ENCODE data around the gene C5. TPM values are rescaled to one million over a fixed set of nuclear protein-coding genes. Genes with fewer than 3 reads are reported as not detected.
A peak's percentile ranks its signal among the peaks of the same experiment; 100 is the strongest.

The C5 gene
- total and polyA plus RNA-seq, 9 of the 15 experiments (the other 6 are each of a cell fraction or from before 2014, with no cell fraction given): 0.08 to 0.91 (median 0.42) TPM

DNA sequence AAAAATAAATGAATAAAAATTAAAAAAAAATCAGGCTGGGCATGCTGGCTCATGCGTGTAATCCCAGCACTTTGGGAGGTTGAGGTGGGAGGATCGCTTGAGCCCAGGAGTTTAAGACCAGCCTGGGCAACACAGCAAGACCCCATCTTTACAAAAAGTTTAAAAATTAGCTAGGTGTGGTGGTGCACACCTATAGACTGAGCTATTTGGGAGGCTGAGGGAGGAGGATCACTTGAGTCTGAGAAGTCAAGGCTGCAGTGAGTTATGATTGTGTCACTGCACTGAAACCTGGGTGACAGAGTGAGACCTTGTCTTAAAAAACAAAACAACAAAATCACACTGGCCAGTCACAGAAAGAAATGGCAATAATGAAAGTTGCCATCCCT is 21.3 kb upstream of the C5 start:
- Histone ChIP-seq H3K36me3 (ENCODE audit: control insufficient read depth, insufficient read depth, low read length) (no peaks in the 10 kb centered on the region), H2AFZ (ENCODE audit: low read depth, low read length) (peak overlapping the region; percentile 10; the same call in 1 of the 2 replicates), H3K27ac (ENCODE audit: extremely low read depth, low read depth, low read length) (no peak overlapping the region), H3K9me3 (replicated peaks; ENCODE audit: control insufficient read depth, insufficient read depth, low read depth, low read length) (no peaks in the 10 kb centered on the region), H4K20me1 (replicated peaks; ENCODE audit: control insufficient read depth, insufficient read depth, low read length) (no peaks in the 10 kb centered on the region), H3K27me3 (ENCODE audit: control insufficient read depth in 2 of 2, insufficient read depth in 2 of 2, low read length in 2 of 2) (no peaks in the 10 kb centered on the region), H3K4me3 (no peak overlapping the region), H3K9ac (ENCODE audit: insufficient read depth in 1 of 2, low read depth in 2 of 2, low read length in 2 of 2) (no peak overlapping the region), H3K4me1 (replicated peaks in 1 of 2; ENCODE audit: control insufficient read depth in 2 of 2, insufficient read depth in 2 of 2, low read length in 2 of 2) (peaks cover 7 to 20% of the 10 kb centered on the region in 2 experiments; a peak in 4 of 5 replicates), H3K9me1 (ENCODE audit: control insufficient read depth, insufficient read depth, low read length) (no peaks in the 10 kb centered on the region), H3K79me2 (ENCODE audit: control insufficient read depth, insufficient read depth, low read length) (peaks cover 13% of the 10 kb centered on the region), H3K4me2 (ENCODE audit: insufficient read depth, low read length) (no peak overlapping the region)
- FAIRE-seq: no peak
- no peak for TF ChIP-seq HNRNPL (IDR thresholded peaks at IDR 0.05; ENCODE audit: low read depth, low read length)
- TF ChIP-seq BCOR (IDR thresholded peaks at IDR 0.05): peak; percentile 64; the same call in 1 of the 2 replicates
- TF ChIP-seq ZNF121 (CRISPR knock-in tag; conservative IDR thresholded peaks at IDR 0.05): peak; percentile 58; the same call in 1 of the 2 replicates
- TF ChIP-seq, protein P1, sequence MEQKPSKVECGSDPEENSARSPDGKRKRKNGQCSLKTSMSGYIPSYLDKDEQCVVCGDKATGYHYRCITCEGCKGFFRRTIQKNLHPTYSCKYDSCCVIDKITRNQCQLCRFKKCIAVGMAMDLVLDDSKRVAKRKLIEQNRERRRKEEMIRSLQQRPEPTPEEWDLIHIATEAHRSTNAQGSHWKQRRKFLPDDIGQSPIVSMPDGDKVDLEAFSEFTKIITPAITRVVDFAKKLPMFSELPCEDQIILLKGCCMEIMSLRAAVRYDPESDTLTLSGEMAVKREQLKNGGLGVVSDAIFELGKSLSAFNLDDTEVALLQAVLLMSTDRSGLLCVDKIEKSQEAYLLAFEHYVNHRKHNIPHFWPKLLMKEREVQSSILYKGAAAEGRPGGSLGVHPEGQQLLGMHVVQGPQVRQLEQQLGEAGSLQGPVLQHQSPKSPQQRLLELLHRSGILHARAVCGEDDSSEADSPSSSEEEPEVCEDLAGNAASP (IDR thresholded peaks at IDR 0.05): no peak
- POLR2A ChIA-PET: interaction anchor here (1.0 kb wide), 1 partner anchor 12 kb away, joined by 3 read pairs; no protein-coding TSS in a partner anchor
- DNase-seq (ENCODE audit: extremely low read depth in 1 of 4, low spot score in 3 of 4): no peak
- intact Hi-C loops (cut with micrococcal nuclease): loop anchor here (10.0 kb wide), 1 partner anchor 197 kb away; the partner anchor contains the start of gene PHF19
- no peak for ATAC-seq
- 83% methylated on average over 2 of the region's 2 CpGs for WGBS (ENCODE audit: insufficient coverage, low coverage, missing lambda C conversion rate)
- BruUV-seq (replicated peaks): no TSS peak
- in situ Hi-C loops (cut with MboI): no loop called here
- CTCF ChIA-PET (ENCODE audit: low intra/inter-chr PET ratio): no interaction called here

DNA sequence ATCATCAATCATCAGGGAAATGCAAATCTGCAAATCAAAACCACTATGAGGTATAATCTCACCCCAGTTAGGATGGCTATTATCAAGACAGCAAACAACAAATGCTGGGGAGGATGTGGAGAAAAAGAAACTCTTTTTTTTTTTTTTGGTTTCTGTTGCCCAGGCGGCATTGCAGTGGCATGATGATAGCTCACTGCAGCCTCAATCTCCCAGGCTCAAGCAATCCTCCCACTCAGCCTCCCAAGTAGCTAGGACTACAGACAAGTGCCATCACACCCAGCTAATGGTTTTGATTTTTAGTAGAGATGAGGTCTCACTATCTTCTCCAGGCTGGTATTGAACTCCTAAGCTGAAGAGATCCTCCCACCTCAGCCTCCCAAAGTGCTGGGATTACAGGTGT is 19.3 kb upstream of the C5 start:
- TF ChIP-seq SMAD3 (CRISPR knock-in tag; conservative IDR thresholded peaks at IDR 0.05): no peak
- TF ChIP-seq PHF21A (IDR thresholded peaks at IDR 0.05; ENCODE audit: borderline replicate concordance, low read depth): no peak
- TF ChIP-seq RFX1 (IDR thresholded peaks at IDR 0.05): no peak
- TF ChIP-seq ZNF232 (CRISPR knock-in tag; IDR thresholded peaks at IDR 0.05): no peak
- no peak for TF ChIP-seq SMARCA5 (IDR thresholded peaks at IDR 0.05)
- no peak for TF ChIP-seq RB1 (IDR thresholded peaks at IDR 0.05; ENCODE audit: low read depth)
- TF ChIP-seq, protein P2, sequence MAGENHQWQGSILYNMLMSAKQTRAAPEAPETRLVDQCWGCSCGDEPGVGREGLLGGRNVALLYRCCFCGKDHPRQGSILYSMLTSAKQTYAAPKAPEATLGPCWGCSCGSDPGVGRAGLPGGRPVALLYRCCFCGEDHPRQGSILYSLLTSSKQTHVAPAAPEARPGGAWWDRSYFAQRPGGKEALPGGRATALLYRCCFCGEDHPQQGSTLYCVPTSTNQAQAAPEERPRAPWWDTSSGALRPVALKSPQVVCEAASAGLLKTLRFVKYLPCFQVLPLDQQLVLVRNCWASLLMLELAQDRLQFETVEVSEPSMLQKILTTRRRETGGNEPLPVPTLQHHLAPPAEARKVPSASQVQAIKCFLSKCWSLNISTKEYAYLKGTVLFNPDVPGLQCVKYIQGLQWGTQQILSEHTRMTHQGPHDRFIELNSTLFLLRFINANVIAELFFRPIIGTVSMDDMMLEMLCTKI (IDR thresholded peaks at IDR 0.05; ENCODE audit: partially characterized antibody): no peak
- no peak for TF ChIP-seq KAT7 (CRISPR knock-in tag; IDR thresholded peaks at IDR 0.05; ENCODE audit: borderline replicate concordance)
- TF ChIP-seq, protein P3, sequence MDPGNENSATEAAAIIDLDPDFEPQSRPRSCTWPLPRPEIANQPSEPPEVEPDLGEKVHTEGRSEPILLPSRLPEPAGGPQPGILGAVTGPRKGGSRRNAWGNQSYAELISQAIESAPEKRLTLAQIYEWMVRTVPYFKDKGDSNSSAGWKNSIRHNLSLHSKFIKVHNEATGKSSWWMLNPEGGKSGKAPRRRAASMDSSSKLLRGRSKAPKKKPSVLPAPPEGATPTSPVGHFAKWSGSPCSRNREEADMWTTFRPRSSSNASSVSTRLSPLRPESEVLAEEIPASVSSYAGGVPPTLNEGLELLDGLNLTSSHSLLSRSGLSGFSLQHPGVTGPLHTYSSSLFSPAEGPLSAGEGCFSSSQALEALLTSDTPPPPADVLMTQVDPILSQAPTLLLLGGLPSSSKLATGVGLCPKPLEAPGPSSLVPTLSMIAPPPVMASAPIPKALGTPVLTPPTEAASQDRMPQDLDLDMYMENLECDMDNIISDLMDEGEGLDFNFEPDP (CRISPR knock-in tag; IDR thresholded peaks at IDR 0.05): no peak
- no peak for TF ChIP-seq KAT8 (IDR thresholded peaks at IDR 0.05; ENCODE audit: low read depth)
- H3K79me2 ChIP-seq (ENCODE audit: control insufficient read depth, insufficient read depth, low read length): no peaks in the 10 kb centered on the region
- no peak overlapping the region for H3K4me2 ChIP-seq (ENCODE audit: insufficient read depth, low read length)
- ATAC-seq (no peak), DNase-seq (ENCODE audit: extremely low read depth in 1 of 4, low spot score in 3 of 4) (no peak), FAIRE-seq (no peak)
- 0% methylated on average over 1 of the region's 1 CpG for WGBS (ENCODE audit: insufficient coverage, low coverage, missing lambda C conversion rate)
- no peaks in the 10 kb centered on the region for H3K27me3 ChIP-seq (ENCODE audit: control insufficient read depth in 2 of 2, insufficient read depth in 2 of 2, low read length in 2 of 2)
- no peak overlapping the region for H3K9ac ChIP-seq (ENCODE audit: insufficient read depth in 1 of 2, low read depth in 2 of 2, low read length in 2 of 2)
- H3K27ac ChIP-seq (ENCODE audit: extremely low read depth, low read depth, low read length): no peak overlapping the region
- H3K9me1 ChIP-seq (ENCODE audit: control insufficient read depth, insufficient read depth, low read length): no peaks in the 10 kb centered on the region
- H2AFZ ChIP-seq (ENCODE audit: low read depth, low read length): no peak overlapping the region
- in situ Hi-C loops (cut with MboI): loop anchor here (10.0 kb wide), 1 partner anchor 325 kb away; no protein-coding TSS in a partner anchor
- H3K36me3 ChIP-seq (ENCODE audit: control insufficient read depth, insufficient read depth, low read length): no peaks in the 10 kb centered on the region
- H3K9me3 ChIP-seq (replicated peaks; ENCODE audit: control insufficient read depth, insufficient read depth, low read depth, low read length): no peaks in the 10 kb centered on the region
- no peak overlapping the region for H3K4me3 ChIP-seq
- no TSS peak for BruUV-seq (replicated peaks)
- intact Hi-C loops (cut with micrococcal nuclease): no loop called here
- CTCF ChIA-PET (ENCODE audit: low intra/inter-chr PET ratio): no interaction called here
- H4K20me1 ChIP-seq (replicated peaks; ENCODE audit: control insufficient read depth, insufficient read depth, low read length): no peaks in the 10 kb centered on the region
- peaks cover 7 to 11% of the 10 kb centered on the region in 2 experiments; a peak in 4 of 5 replicates for H3K4me1 ChIP-seq (replicated peaks in 1 of 2; ENCODE audit: control insufficient read depth in 2 of 2, insufficient read depth in 2 of 2, low read length in 2 of 2)
- POLR2A ChIA-PET: no interaction called here
